HCT116 (cell line): Measurements from ENCODE around the gene TLR3. TPM values are rescaled to one million over a fixed set of nuclear protein-coding genes. Genes with fewer than 3 reads are reported as not detected.

Experiments used
- ATAC-seq: fragments of 200-7000 bp; cut with Tn5 transposase; 2 replicates; pipeline ENCODE4 v1.9.1; 2020; ENCODE audit warnings: mild to moderate bottlenecking, moderate library complexity
- BruUV-seq: library from RNA; stranded (reverse); fragments of 400-500 nt; replicated peaks from 2 replicates; lab custom pipeline; 2021; lab: Mats Ljungman, UMichigan
- CTCF ChIA-PET: fragments of 300-600 bp; sonication (Branson Sonifier 250); formaldehyde crosslinking; loops from one replicate; lab custom pipeline; 2021; ENCODE audit warnings: antibody characterized with exemption; lab: Charles Lee
- POLR2A ChIA-PET: fragments of 300-600, 350-600 bp; sonication (Branson Sonifier 250); formaldehyde crosslinking; loops from one replicate; lab custom pipeline; 2021; ENCODE audit warnings: antibody characterized with exemption; lab: Charles Lee
- RAD21 ChIA-PET, 2 experiments: fragments of 300-600 bp; sonication (Branson Sonifier 250); formaldehyde crosslinking; loops; one replicate each; lab custom pipeline; 2023; ENCODE audit warnings: low total read pairs in 2 of 2; ENCODE audit not compliant: uncharacterized antibody in 2 of 2, unreplicated experiment in 2 of 2, low non-redundant PET in 1 of 2; lab: Charles Lee
- DNase-seq: peaks from one replicate; pipeline ENCODE4 v3.0.0-alpha.2; 2010; ENCODE audit warnings: low read depth, low spot score
- H2AFZ ChIP-seq: fragments of 200-600 bp; shearing (Covaris generic), sonication (generic); 2 replicates; pipeline ENCODE4 v1.6.1; 2017; ENCODE audit warnings: low read depth, mixed run types, mixed read lengths, antibody characterized with exemption, low read length; ENCODE audit not compliant: poor library complexity, severe bottlenecking
- H3K27ac ChIP-seq: 2 replicates; pipeline ENCODE4 v1.5.1; 2012; ENCODE audit warnings: low read depth, low read length
- H3K27me3 ChIP-seq: fragments of 200-600 bp; sonication (generic); 2 replicates; pipeline ENCODE4 v1.6.1; 2016; ENCODE audit warnings: mixed run types, low read length, mixed read lengths; ENCODE audit not compliant: insufficient read depth
- H3K36me3 ChIP-seq, 2 experiments: fragments of 200-500 bp in 1 of 2; fragments of 200-600 bp in 1 of 2; sonication (Bioruptor generic) in 1 of 2; sonication (generic) in 1 of 2; 2 replicates each; pipeline versions ENCODE4 v1.5.1 to v1.6.1; 2014 to 2016; ENCODE audit warnings: low read length in 2 of 2, inconsistent platforms in 1 of 2, mixed read lengths in 1 of 2, mixed run types in 1 of 2; ENCODE audit not compliant: insufficient read depth in 2 of 2, control insufficient read depth in 1 of 2
- H3K4me1 ChIP-seq, 2 experiments: fragments of 200-600 bp in 1 of 2; sonication (generic) in 1 of 2; 2 replicates each; pipeline versions ENCODE4 v1.5.1 to v1.6.1; 2012 to 2017; ENCODE audit warnings: low read length in 2 of 2, inconsistent platforms in 1 of 2, mild to moderate bottlenecking in 1 of 2, mixed read lengths in 1 of 2, mixed run types in 1 of 2, moderate library complexity in 1 of 2; ENCODE audit not compliant: insufficient read depth in 2 of 2, control insufficient read depth in 1 of 2
- H3K4me2 ChIP-seq: fragments of 200-600 bp; sonication (generic); 2 replicates; pipeline ENCODE4 v1.6.1; 2017; ENCODE audit warnings: mixed run types, low read length, mixed read lengths
- H3K4me3 ChIP-seq, 2 experiments: fragments of 200-600 bp in 1 of 2; sonication (generic) in 1 of 2; replicated peaks in 1 of 2; 2 replicates each; pipeline ENCODE4 v1.5.1; 2011 to 2016; ENCODE audit warnings: low read length in 2 of 2, control low read depth in 1 of 2, low read depth in 1 of 2, mild to moderate bottlenecking in 1 of 2, mixed read lengths in 1 of 2, mixed run types in 1 of 2
- H3K79me2 ChIP-seq: fragments of 200-600 bp; sonication (generic); 2 replicates; pipeline ENCODE4 v1.6.1; 2017; ENCODE audit warnings: mild to moderate bottlenecking, mixed run types, low read length, moderate library complexity, mixed read lengths; ENCODE audit not compliant: insufficient read depth
- H3K9ac ChIP-seq: fragments of 200-600 bp; sonication (generic); 2 replicates; pipeline ENCODE4 v1.6.1; 2016; ENCODE audit warnings: low read length, mixed read lengths
- H3K9me2 ChIP-seq: fragments of 200-600 bp; sonication (generic), shearing (Covaris generic); 2 replicates; pipeline ENCODE4 v1.6.1; 2017; ENCODE audit warnings: mixed run types, mild to moderate bottlenecking, moderate library complexity; ENCODE audit not compliant: insufficient read depth
- H3K9me3 ChIP-seq, 2 experiments: fragments of 200-500 bp in 1 of 2; fragments of 200-600 bp in 1 of 2; sonication (Bioruptor generic) in 1 of 2; sonication (generic) in 1 of 2; 2 replicates each; pipeline ENCODE4 v1.6.1; 2014 to 2017; ENCODE audit warnings: low read length in 2 of 2, mixed read lengths in 2 of 2, inconsistent platforms in 1 of 2, low read depth in 1 of 2, mild to moderate bottlenecking in 1 of 2, mixed run types in 1 of 2, moderate library complexity in 1 of 2; ENCODE audit not compliant: control insufficient read depth in 1 of 2, insufficient read depth in 1 of 2
- H4K20me1 ChIP-seq: fragments of 200-600 bp; sonication (generic), shearing (Covaris generic); 2 replicates; pipeline ENCODE4 v1.6.1; 2017; ENCODE audit warnings: mixed run types, mild to moderate bottlenecking, moderate library complexity; ENCODE audit not compliant: insufficient read depth
- ELF1 ChIP-seq: IDR thresholded peaks from 2 replicates; pipeline ENCODE4 v1.6.1; 2012; ENCODE audit warnings: low read depth, borderline replicate concordance
- EZH2 ChIP-seq: fragments of 200-600 bp; sonication (generic); IDR thresholded peaks from 2 replicates; pipeline ENCODE4 v1.6.1; 2017; ENCODE audit warnings: antibody characterized with exemption, mixed run types
- EZH2phosphoT487 ChIP-seq: fragments of 200-600 bp; IDR thresholded peaks from 2 replicates; pipeline ENCODE4 v1.6.1; 2018; ENCODE audit warnings: antibody characterized with exemption, borderline replicate concordance
- JUND ChIP-seq: IDR thresholded peaks from 2 replicates; pipeline ENCODE4 v1.6.1; 2012
- POLR2AphosphoS5 ChIP-seq: IDR thresholded peaks from 2 replicates; pipeline ENCODE4 v1.6.1; 2011; ENCODE audit warnings: mild to moderate bottlenecking, low read depth, low read length, moderate library complexity
- ZFX ChIP-seq: fragments of 450-650 bp; IDR thresholded peaks from 2 replicates; pipeline ENCODE4 v1.6.1; 2017
- ZNF274 ChIP-seq: fragments of 200-500 bp; sonication (Bioruptor generic); IDR thresholded peaks from 2 replicates; pipeline ENCODE4 v1.6.1; 2014; ENCODE audit warnings: mild to moderate bottlenecking, low read depth, low read length, inconsistent platforms
- intact Hi-C: fragments of 100-400 bp; cut with micrococcal nuclease; formaldehyde crosslinking; loops from 2 replicates; pipeline ENCODE4 v1.10.0; 2022
- total RNA-seq: library from RNA; stranded (reverse); gene quantifications from one replicate; pipeline ENCODE4 v1.2.1, GENCODE V29; 2021; ENCODE audit not compliant: unreplicated experiment
- TF ChIP-seq, protein P1 (sequence below): IDR thresholded peaks from 2 replicates; pipeline ENCODE4 v1.6.1; 2011; ENCODE audit warnings: mild to moderate bottlenecking, low read length, moderate library complexity; ENCODE audit not compliant: insufficient replicate concordance; ENCODE audit errors: extremely low read depth
- TF ChIP-seq, protein P2 (sequence below): IDR thresholded peaks from 2 replicates; pipeline ENCODE4 v1.6.1; 2012; ENCODE audit warnings: low read depth

Gene TLR3
- total RNA-seq, 1 experiment from 2014 or later = 1.3 TPM

DNA sequence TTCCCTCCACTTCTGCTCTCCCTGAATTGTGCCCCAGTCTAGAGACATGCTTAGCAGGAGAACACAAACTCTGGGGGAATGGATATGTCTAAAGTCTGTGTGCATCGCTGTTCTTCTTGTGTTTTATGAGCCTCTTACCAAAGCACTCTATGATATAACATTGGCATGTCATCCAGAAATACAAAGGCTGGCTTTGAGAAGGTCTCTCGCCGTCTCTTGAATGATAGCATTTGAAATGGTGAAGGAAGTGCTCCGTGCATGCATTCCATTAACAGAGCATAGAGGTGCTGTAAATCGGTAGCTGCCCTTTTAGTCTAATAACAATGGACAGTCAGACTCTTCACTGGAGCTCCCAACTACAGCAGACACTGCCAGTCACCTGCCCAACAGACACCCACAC, 28.4 kb downstream of the TLR3 start:
- H3K4me2 ChIP-seq = no peak overlapping the region
- H3K79me2 ChIP-seq = no peaks in the 10 kb centered on the region
- CTCF ChIA-PET = interaction anchor here (0.9 kb wide), 1 partner anchor 40 kb away, joined by 3 read pairs; no protein-coding TSS in a partner anchor
- no peak for ATAC-seq
- TF ChIP-seq JUND (no peak), POLR2AphosphoS5 (no peak), ZFX (no peak), ZNF274 (no peak), EZH2phosphoT487 (no peak), ELF1 (no peak)
- TF ChIP-seq, protein P1, sequence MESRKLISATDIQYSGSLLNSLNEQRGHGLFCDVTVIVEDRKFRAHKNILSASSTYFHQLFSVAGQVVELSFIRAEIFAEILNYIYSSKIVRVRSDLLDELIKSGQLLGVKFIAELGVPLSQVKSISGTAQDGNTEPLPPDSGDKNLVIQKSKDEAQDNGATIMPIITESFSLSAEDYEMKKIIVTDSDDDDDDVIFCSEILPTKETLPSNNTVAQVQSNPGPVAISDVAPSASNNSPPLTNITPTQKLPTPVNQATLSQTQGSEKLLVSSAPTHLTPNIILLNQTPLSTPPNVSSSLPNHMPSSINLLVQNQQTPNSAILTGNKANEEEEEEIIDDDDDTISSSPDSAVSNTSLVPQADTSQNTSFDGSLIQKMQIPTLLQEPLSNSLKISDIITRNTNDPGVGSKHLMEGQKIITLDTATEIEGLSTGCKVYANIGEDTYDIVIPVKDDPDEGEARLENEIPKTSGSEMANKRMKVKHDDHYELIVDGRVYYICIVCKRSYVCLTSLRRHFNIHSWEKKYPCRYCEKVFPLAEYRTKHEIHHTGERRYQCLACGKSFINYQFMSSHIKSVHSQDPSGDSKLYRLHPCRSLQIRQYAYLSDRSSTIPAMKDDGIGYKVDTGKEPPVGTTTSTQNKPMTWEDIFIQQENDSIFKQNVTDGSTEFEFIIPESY = no peak
- TF ChIP-seq, all 23 proteins: peak for 0
- ChIA-PET POLR2A (no interaction called here), RAD21 (no interaction called here)
- Histone ChIP-seq H3K9me2 (no peaks in the 10 kb centered on the region), H3K4me3 (no peak overlapping the region), H3K9me3 (no peaks in the 10 kb centered on the region), H3K27me3 (no peaks in the 10 kb centered on the region), H3K36me3 (no peaks in the 10 kb centered on the region), H3K9ac (no peak overlapping the region), H3K27ac (no peak overlapping the region), H3K4me1 (no peaks in the 10 kb centered on the region), H4K20me1 (no peaks in the 10 kb centered on the region), H2AFZ (no peak overlapping the region)
- DNase-seq = no peak
- intact Hi-C loops = no loop called here
- BruUV-seq = no TSS peak

- H2AFZ ChIP-seq = no peak overlapping the region
- no peak for ATAC-seq
- no peaks in the 10 kb centered on the region for H3K9me2 ChIP-seq
- H3K9me3 ChIP-seq = no peaks in the 10 kb centered on the region
- DNase-seq = no peak
- no TSS peak for BruUV-seq
- no peak overlapping the region for H3K9ac ChIP-seq
- H3K36me3 ChIP-seq = no peaks in the 10 kb centered on the region
- intact Hi-C loops = no loop called here
- H4K20me1 ChIP-seq = no peaks in the 10 kb centered on the region
- TF ChIP-seq, protein P2, sequence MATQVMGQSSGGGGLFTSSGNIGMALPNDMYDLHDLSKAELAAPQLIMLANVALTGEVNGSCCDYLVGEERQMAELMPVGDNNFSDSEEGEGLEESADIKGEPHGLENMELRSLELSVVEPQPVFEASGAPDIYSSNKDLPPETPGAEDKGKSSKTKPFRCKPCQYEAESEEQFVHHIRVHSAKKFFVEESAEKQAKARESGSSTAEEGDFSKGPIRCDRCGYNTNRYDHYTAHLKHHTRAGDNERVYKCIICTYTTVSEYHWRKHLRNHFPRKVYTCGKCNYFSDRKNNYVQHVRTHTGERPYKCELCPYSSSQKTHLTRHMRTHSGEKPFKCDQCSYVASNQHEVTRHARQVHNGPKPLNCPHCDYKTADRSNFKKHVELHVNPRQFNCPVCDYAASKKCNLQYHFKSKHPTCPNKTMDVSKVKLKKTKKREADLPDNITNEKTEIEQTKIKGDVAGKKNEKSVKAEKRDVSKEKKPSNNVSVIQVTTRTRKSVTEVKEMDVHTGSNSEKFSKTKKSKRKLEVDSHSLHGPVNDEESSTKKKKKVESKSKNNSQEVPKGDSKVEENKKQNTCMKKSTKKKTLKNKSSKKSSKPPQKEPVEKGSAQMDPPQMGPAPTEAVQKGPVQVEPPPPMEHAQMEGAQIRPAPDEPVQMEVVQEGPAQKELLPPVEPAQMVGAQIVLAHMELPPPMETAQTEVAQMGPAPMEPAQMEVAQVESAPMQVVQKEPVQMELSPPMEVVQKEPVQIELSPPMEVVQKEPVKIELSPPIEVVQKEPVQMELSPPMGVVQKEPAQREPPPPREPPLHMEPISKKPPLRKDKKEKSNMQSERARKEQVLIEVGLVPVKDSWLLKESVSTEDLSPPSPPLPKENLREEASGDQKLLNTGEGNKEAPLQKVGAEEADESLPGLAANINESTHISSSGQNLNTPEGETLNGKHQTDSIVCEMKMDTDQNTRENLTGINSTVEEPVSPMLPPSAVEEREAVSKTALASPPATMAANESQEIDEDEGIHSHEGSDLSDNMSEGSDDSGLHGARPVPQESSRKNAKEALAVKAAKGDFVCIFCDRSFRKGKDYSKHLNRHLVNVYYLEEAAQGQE = no peak
- TF ChIP-seq EZH2 (no peak), ELF1 (no peak), POLR2AphosphoS5 (no peak)
- no peak overlapping the region for H3K27ac ChIP-seq
- H3K4me1 ChIP-seq = peaks cover 4 to 18% of the 10 kb centered on the region in 2 experiments; a peak in 3 of 4 replicates
- no peak overlapping the region for H3K4me2 ChIP-seq
- ChIA-PET CTCF (no interaction called here), POLR2A (no interaction called here), RAD21 (no interaction called here)
- no peaks in the 10 kb centered on the region for H3K27me3 ChIP-seq
- no peak overlapping the region for H3K4me3 ChIP-seq
- H3K79me2 ChIP-seq = no peaks in the 10 kb centered on the region
Measured at GRCh38 chr4:186102931-186103330, 34.0 kb downstream of the TLR3 start.
